ENCODE results near the gene ZNF836.

ZNF836 gene

GRCh38 chr19:52140032-52140710 is 31.2 kb downstream of the ZNF836 start:
- Mint-ChIP-seq H3K9me3 (peaks cover 5% of the 10 kb centered on the region), H3K27ac (peak overlapping the region; percentile 93), H3K4me3 (peak overlapping the region; percentile 99), H3K36me3 (peaks cover 18% of the 10 kb centered on the region), H3K27me3 (no peaks in the 10 kb centered on the region), H3K4me1 (peaks cover 33% of the 10 kb centered on the region)

GRCh38 chr19:52139252-52140031 is 32.0 kb downstream of the ZNF836 start, which contains the start of gene ZNF616:
Gene ZNF616, minus strand, starts transcription at chr19:52139938. Its CDS starts 9,426 bp downstream, at chr19:52130512.
- peaks cover 33% of the 10 kb centered on the region for H3K4me1 Mint-ChIP-seq
- no peaks in the 10 kb centered on the region for H3K27me3 Mint-ChIP-seq
- peak within 1 kb of the TSS; percentile 93 for H3K27ac Mint-ChIP-seq
- peaks cover 1% of the 10 kb centered on the region for H3K9me3 Mint-ChIP-seq
- H3K36me3 Mint-ChIP-seq: peaks cover 20% of the 10 kb centered on the region
- peak within 1 kb of the TSS; percentile 99 for H3K4me3 Mint-ChIP-seq

GRCh38 chr19:52138983-52139251 is 32.5 kb downstream of the ZNF836 start:
- Mint-ChIP-seq H3K9me3 (no peaks in the 10 kb centered on the region), H3K27me3 (no peaks in the 10 kb centered on the region), H3K27ac (peak overlapping the region; percentile 93), H3K4me3 (peak overlapping the region; percentile 99), H3K36me3 (peaks cover 23% of the 10 kb centered on the region), H3K4me1 (peaks cover 33% of the 10 kb centered on the region)

- H3K4me3 Mint-ChIP-seq: peak overlapping the region; percentile 99
- peaks cover 33% of the 10 kb centered on the region for H3K4me1 Mint-ChIP-seq
- peaks cover 25% of the 10 kb centered on the region for H3K36me3 Mint-ChIP-seq
- H3K9me3 Mint-ChIP-seq: no peaks in the 10 kb centered on the region
- H3K27me3 Mint-ChIP-seq: no peaks in the 10 kb centered on the region
- H3K27ac Mint-ChIP-seq: peak overlapping the region; percentile 69
These were observed 33.0 kb downstream of the ZNF836 start for GRCh38 chr19:52138278-52138982.

GRCh38 chr19:52120286-52120685 is 51.1 kb downstream of the ZNF836 start:
- H3K27ac Mint-ChIP-seq: no peak overlapping the region

GRCh38 chr19:52115526-52116053 is 55.8 kb downstream of the ZNF836 start:
- no peaks in the 10 kb centered on the region for H3K4me1 Mint-ChIP-seq

More at GRCh38 chr19:52120286-52120685, 51.1 kb downstream of the ZNF836 start:
- Mint-ChIP-seq H3K9me3 (peaks cover 32% of the 10 kb centered on the region), H3K27me3 (no peaks in the 10 kb centered on the region), H3K4me3 (no peak overlapping the region), H3K36me3 (peaks cover 83% of the 10 kb centered on the region), H3K4me1 (no peaks in the 10 kb centered on the region)

GRCh38 chr19:52114691-52115090 is 56.7 kb downstream of the ZNF836 start:
- H3K4me1 Mint-ChIP-seq: no peaks in the 10 kb centered on the region
- H3K27me3 Mint-ChIP-seq: no peaks in the 10 kb centered on the region
- peaks cover 66% of the 10 kb centered on the region for H3K36me3 Mint-ChIP-seq
- no peak overlapping the region for H3K27ac Mint-ChIP-seq
- no peak overlapping the region for H3K4me3 Mint-ChIP-seq
- H3K9me3 Mint-ChIP-seq: peaks cover 36% of the 10 kb centered on the region

More at GRCh38 chr19:52115526-52116053, 55.8 kb downstream of the ZNF836 start:
- H3K27ac Mint-ChIP-seq: no peak overlapping the region
- H3K9me3 Mint-ChIP-seq: peaks cover 42% of the 10 kb centered on the region
- H3K27me3 Mint-ChIP-seq: no peaks in the 10 kb centered on the region
- H3K4me3 Mint-ChIP-seq: no peak overlapping the region
- H3K36me3 Mint-ChIP-seq: peaks cover 72% of the 10 kb centered on the region

- Mint-ChIP-seq H3K4me1 (no peaks in the 10 kb centered on the region), H3K9me3 (peaks cover 41% of the 10 kb centered on the region), H3K36me3 (peaks cover 48% of the 10 kb centered on the region), H3K4me3 (no peak overlapping the region), H3K27ac (no peak overlapping the region), H3K27me3 (no peaks in the 10 kb centered on the region)
These were observed 58.8 kb downstream of the ZNF836 start for GRCh38 chr19:52112624-52113023.

GRCh38 chr19:52110780-52111179 is 60.6 kb downstream of the ZNF836 start:
- no peak overlapping the region for H3K4me3 Mint-ChIP-seq
- no peaks in the 10 kb centered on the region for H3K4me1 Mint-ChIP-seq
- H3K36me3 Mint-ChIP-seq: peaks cover 43% of the 10 kb centered on the region
- H3K27ac Mint-ChIP-seq: no peak overlapping the region
- no peaks in the 10 kb centered on the region for H3K27me3 Mint-ChIP-seq
- H3K9me3 Mint-ChIP-seq: peaks cover 39% of the 10 kb centered on the region

All from activated naive CD4-positive, alpha-beta T cell treated with anti-CD3 and anti-CD28 coated beads, Interleukin-2, amount 50 U/mL, for 24 hours (primary cell).